ENCODE data around the gene SP8. TPM values are rescaled to one million over a fixed set of nuclear protein-coding genes. Genes with fewer than 3 reads are reported as not detected.

The SP8 gene
- total RNA-seq, 1 experiment from 2014 or later: 63.6 TPM

- TF ChIP-seq CTCF (IDR thresholded peaks at IDR 0.05): no peak
- peak; percentile 93 for TF ChIP-seq ZNF232 (CRISPR knock-in tag; IDR thresholded peaks at IDR 0.05)
- TF ChIP-seq, protein P1, sequence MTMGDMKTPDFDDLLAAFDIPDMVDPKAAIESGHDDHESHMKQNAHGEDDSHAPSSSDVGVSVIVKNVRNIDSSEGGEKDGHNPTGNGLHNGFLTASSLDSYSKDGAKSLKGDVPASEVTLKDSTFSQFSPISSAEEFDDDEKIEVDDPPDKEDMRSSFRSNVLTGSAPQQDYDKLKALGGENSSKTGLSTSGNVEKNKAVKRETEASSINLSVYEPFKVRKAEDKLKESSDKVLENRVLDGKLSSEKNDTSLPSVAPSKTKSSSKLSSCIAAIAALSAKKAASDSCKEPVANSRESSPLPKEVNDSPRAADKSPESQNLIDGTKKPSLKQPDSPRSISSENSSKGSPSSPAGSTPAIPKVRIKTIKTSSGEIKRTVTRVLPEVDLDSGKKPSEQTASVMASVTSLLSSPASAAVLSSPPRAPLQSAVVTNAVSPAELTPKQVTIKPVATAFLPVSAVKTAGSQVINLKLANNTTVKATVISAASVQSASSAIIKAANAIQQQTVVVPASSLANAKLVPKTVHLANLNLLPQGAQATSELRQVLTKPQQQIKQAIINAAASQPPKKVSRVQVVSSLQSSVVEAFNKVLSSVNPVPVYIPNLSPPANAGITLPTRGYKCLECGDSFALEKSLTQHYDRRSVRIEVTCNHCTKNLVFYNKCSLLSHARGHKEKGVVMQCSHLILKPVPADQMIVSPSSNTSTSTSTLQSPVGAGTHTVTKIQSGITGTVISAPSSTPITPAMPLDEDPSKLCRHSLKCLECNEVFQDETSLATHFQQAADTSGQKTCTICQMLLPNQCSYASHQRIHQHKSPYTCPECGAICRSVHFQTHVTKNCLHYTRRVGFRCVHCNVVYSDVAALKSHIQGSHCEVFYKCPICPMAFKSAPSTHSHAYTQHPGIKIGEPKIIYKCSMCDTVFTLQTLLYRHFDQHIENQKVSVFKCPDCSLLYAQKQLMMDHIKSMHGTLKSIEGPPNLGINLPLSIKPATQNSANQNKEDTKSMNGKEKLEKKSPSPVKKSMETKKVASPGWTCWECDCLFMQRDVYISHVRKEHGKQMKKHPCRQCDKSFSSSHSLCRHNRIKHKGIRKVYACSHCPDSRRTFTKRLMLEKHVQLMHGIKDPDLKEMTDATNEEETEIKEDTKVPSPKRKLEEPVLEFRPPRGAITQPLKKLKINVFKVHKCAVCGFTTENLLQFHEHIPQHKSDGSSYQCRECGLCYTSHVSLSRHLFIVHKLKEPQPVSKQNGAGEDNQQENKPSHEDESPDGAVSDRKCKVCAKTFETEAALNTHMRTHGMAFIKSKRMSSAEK (CRISPR knock-in tag; IDR thresholded peaks at IDR 0.05; ENCODE audit: borderline replicate concordance): no peak
- TF ChIP-seq MYBL2 (CRISPR knock-in tag; IDR thresholded peaks at IDR 0.05): peak; percentile 73; the same call in 1 of the 2 replicates
- TF ChIP-seq MXD4 (CRISPR knock-in tag; IDR thresholded peaks at IDR 0.05; ENCODE audit: borderline replicate concordance): no peak
- peak; percentile 86; the same call in 1 of the 2 replicates for TF ChIP-seq ELF4 (CRISPR knock-in tag; IDR thresholded peaks at IDR 0.05; ENCODE audit: low read depth)
- TF ChIP-seq, protein P2, sequence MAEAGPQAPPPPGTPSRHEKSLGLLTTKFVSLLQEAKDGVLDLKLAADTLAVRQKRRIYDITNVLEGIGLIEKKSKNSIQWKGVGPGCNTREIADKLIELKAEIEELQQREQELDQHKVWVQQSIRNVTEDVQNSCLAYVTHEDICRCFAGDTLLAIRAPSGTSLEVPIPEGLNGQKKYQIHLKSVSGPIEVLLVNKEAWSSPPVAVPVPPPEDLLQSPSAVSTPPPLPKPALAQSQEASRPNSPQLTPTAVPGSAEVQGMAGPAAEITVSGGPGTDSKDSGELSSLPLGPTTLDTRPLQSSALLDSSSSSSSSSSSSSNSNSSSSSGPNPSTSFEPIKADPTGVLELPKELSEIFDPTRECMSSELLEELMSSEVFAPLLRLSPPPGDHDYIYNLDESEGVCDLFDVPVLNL (CRISPR knock-in tag; IDR thresholded peaks at IDR 0.05; ENCODE audit: borderline replicate concordance, low read depth): peak; percentile 69; the same call in 1 of the 2 replicates
- TF ChIP-seq, protein P3, sequence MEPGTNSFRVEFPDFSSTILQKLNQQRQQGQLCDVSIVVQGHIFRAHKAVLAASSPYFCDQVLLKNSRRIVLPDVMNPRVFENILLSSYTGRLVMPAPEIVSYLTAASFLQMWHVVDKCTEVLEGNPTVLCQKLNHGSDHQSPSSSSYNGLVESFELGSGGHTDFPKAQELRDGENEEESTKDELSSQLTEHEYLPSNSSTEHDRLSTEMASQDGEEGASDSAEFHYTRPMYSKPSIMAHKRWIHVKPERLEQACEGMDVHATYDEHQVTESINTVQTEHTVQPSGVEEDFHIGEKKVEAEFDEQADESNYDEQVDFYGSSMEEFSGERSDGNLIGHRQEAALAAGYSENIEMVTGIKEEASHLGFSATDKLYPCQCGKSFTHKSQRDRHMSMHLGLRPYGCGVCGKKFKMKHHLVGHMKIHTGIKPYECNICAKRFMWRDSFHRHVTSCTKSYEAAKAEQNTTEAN (CRISPR knock-in tag; IDR thresholded peaks at IDR 0.05): peak; percentile 98
- peak; percentile 66; the same call in 1 of the 2 replicates for TF ChIP-seq ZBTB21 (CRISPR knock-in tag; IDR thresholded peaks at IDR 0.05; ENCODE audit: borderline replicate concordance)
- no peak for TF ChIP-seq FOXJ3 (CRISPR knock-in tag; IDR thresholded peaks at IDR 0.05; ENCODE audit: borderline replicate concordance)
- no peak for TF ChIP-seq AFF4 (CRISPR knock-in tag; IDR thresholded peaks at IDR 0.05; ENCODE audit: borderline replicate concordance)
- TF ChIP-seq, protein P4, sequence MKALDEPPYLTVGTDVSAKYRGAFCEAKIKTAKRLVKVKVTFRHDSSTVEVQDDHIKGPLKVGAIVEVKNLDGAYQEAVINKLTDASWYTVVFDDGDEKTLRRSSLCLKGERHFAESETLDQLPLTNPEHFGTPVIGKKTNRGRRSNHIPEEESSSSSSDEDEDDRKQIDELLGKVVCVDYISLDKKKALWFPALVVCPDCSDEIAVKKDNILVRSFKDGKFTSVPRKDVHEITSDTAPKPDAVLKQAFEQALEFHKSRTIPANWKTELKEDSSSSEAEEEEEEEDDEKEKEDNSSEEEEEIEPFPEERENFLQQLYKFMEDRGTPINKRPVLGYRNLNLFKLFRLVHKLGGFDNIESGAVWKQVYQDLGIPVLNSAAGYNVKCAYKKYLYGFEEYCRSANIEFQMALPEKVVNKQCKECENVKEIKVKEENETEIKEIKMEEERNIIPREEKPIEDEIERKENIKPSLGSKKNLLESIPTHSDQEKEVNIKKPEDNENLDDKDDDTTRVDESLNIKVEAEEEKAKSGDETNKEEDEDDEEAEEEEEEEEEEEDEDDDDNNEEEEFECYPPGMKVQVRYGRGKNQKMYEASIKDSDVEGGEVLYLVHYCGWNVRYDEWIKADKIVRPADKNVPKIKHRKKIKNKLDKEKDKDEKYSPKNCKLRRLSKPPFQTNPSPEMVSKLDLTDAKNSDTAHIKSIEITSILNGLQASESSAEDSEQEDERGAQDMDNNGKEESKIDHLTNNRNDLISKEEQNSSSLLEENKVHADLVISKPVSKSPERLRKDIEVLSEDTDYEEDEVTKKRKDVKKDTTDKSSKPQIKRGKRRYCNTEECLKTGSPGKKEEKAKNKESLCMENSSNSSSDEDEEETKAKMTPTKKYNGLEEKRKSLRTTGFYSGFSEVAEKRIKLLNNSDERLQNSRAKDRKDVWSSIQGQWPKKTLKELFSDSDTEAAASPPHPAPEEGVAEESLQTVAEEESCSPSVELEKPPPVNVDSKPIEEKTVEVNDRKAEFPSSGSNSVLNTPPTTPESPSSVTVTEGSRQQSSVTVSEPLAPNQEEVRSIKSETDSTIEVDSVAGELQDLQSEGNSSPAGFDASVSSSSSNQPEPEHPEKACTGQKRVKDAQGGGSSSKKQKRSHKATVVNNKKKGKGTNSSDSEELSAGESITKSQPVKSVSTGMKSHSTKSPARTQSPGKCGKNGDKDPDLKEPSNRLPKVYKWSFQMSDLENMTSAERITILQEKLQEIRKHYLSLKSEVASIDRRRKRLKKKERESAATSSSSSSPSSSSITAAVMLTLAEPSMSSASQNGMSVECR (CRISPR knock-in tag; IDR thresholded peaks at IDR 0.05; ENCODE audit: borderline replicate concordance): peak; percentile 72
- 0 out of 2 replicates have a peak, but pooled peaks have one; percentile 39 for TF ChIP-seq IRF2 (CRISPR knock-in tag; IDR thresholded peaks at IDR 0.05; ENCODE audit: borderline replicate concordance, low read depth)
- TF ChIP-seq ESRRA (CRISPR knock-in tag; IDR thresholded peaks at IDR 0.05; ENCODE audit: borderline replicate concordance): peak; percentile 86
- peak; percentile 78 for TF ChIP-seq ATF3 (CRISPR knock-in tag; conservative IDR thresholded peaks at IDR 0.05)
- peak; percentile 92 for TF ChIP-seq SMAD3 (CRISPR knock-in tag; IDR thresholded peaks at IDR 0.05; ENCODE audit: borderline replicate concordance)
- peak; percentile 98 for TF ChIP-seq HMGXB4 (CRISPR knock-in tag; IDR thresholded peaks at IDR 0.05)
Measured at GRCh38 chr7:20784388-20785156, 2.1 kb downstream of the SP8 start (continued).

Measured in WTC11 (cell line).